Cardiac muscle cell (in vitro differentiated cells and primary cell): ENCODE measurements around the gene NCBP3. TPM values are rescaled to one million over a fixed set of nuclear protein-coding genes. Genes with fewer than 3 reads are reported as not detected.

Experiments
- DNase-seq, 2 donors: peaks; one replicate each; pipeline versions ENCODE4 v3.0.0 to v3.0.0-alpha.2; 2010 to 2017; ENCODE audit warnings: low read depth in 1 of 2, low spot score in 1 of 2
- H3K27ac ChIP-seq: fragments of 200-600 bp; sonication (generic); 2 replicates; pipeline ENCODE4 v1.5.1; 2016
- H3K27me3 ChIP-seq: fragments of 200-600 bp; sonication (generic); 2 replicates; pipeline ENCODE4 v1.6.0; 2016; ENCODE audit warnings: control low read depth
- H3K36me3 ChIP-seq: fragments of 200-600 bp; sonication (generic); 2 replicates; pipeline ENCODE4 v1.5.1; 2016; ENCODE audit warnings: control low read depth
- H3K4me1 ChIP-seq: fragments of 200-600 bp; sonication (generic); 2 replicates; pipeline ENCODE4 v1.8.1; 2017; ENCODE audit warnings: low read depth, mild to moderate bottlenecking, mixed run types
- H3K4me3 ChIP-seq: fragments of 200-600 bp; sonication (generic); 2 replicates; pipeline ENCODE4 v1.5.1; 2016; ENCODE audit warnings: mild to moderate bottlenecking
- H3K9me3 ChIP-seq: fragments of 200-600 bp; sonication (generic); 2 replicates; pipeline ENCODE4 v1.5.1; 2017; ENCODE audit warnings: low read depth, mild to moderate bottlenecking, control low read depth
- CTCF ChIP-seq: IDR thresholded peaks from 2 replicates; pipeline ENCODE4 v1.5.1; 2012; ENCODE audit warnings: low read depth, mild to moderate bottlenecking, low read length
- polyA plus RNA-seq: library from polyadenylated mRNA; unstranded; fragments of >200 nt; fragmentation: Nextera tagmentation; extraction: Ambion mirVana; gene quantifications from 2 replicates; pipeline ENCODE4 v1.2.1, GENCODE V29; 2016
- total RNA-seq: library from RNA; depleted of rRNA; stranded (reverse); fragments of >200 nt; gene quantifications from 2 replicates; pipeline ENCODE4 v1.2.3, GENCODE V29; 2016

NCBP3 gene
- total and polyA plus RNA-seq, 2 experiments from 2014 or later, result 27.0 to 32.2 TPM

DNA sequence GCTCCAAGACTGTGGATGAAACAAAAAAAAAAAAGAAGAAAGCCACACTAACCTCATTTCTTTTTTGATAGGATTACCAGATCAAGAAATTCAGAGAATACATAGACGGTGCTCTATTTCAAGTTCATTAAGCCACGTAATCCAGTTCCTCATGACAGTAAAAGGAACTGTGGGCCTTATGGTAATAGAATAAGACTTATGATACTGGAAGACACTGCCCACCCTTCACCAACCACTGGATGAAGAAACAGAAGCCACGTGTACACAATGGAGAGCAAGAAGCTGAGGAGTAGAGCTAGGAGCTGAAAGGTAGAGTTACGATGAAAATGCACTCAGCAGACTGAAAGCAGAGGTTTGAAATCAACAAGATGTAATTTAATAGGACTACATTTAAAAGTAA is 11.2 kb downstream of the NCBP3 start:
- TF ChIP-seq CTCF, result no peak

DNA sequence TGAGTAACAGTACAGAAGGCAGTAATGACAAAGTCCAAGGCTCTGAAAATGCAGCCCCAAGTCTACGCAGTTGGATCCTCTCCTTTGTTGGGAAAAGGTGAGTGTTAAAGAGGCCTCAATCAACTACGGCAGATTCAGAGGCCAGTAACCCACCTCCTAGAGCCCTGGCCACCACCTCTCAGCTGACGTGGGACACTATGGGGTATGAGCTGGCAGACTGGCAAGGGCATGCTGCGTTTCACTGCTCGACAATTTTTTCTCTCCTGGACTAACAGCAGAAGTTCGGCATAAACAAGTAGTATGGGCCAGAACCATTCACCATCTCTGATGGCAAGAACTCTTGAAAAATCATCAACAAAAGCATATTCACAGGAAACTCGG is 17.2 kb downstream of the NCBP3 start:
- Histone ChIP-seq H3K4me3 (no peak overlapping the region), H3K27me3 (no peaks in the 10 kb centered on the region)
- DNase-seq, result no peak

More for the DNA sequence above, 11.2 kb downstream of the NCBP3 start:
- Histone ChIP-seq H3K27ac (peak overlapping the region; percentile 83), H3K27me3 (no peaks in the 10 kb centered on the region), H3K36me3 (peaks cover 33% of the 10 kb centered on the region), H3K4me1 (peaks cover 32% of the 10 kb centered on the region), H3K9me3 (no peaks in the 10 kb centered on the region), H3K4me3 (no peak overlapping the region)
- no peak for DNase-seq

DNA sequence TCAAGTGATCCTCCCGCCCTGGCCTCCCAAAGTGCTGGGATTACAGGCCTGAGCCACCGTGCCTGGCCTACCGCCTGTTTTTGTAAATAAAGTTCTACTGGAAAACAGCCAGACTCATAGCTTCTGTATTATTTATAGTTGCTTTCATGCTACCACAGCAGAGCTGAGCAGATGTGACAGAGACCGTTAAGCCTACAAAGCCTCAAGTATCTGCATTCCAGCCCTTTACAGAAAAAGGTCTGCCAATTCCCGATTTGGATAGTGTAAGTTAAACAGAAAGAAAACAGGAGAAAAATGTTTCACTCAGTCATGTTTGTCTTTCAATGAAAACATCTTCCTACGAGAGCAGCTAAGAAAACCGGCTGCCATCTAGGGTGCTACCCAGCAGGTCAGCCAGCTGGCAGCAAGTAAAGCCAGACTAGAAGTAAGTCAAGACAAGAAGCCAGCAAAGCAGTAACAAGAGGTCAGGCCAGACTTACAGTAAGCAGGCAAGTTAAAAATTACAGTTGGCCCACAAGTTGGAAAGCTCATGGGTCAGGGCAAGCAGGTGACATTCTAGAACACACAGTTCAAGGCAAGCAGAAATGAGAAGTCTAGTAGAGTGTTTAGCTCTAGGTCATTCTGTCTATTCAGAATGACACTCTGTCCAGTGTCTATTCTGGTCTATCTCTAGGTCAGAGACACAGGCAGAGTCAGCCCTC is 17.7 kb downstream of the NCBP3 start:
- Histone ChIP-seq H3K27ac (peak overlapping the region; percentile 78), H3K4me1 (no peaks in the 10 kb centered on the region), H3K36me3 (peaks cover 41% of the 10 kb centered on the region), H3K9me3 (no peaks in the 10 kb centered on the region), H3K4me3 (no peak overlapping the region), H3K27me3 (no peaks in the 10 kb centered on the region)
- no peak for DNase-seq
- no peak for TF ChIP-seq CTCF

More for the DNA sequence above, 17.2 kb downstream of the NCBP3 start:
- H3K36me3 ChIP-seq, result peaks cover 38% of the 10 kb centered on the region
- TF ChIP-seq CTCF, result no peak
- no peaks in the 10 kb centered on the region for H3K9me3 ChIP-seq
- no peaks in the 10 kb centered on the region for H3K4me1 ChIP-seq
- peak overlapping the region; percentile 78 for H3K27ac ChIP-seq

- H3K36me3 ChIP-seq, result peaks cover 47% of the 10 kb centered on the region
Observed at GRCh38 chr17:3827124-3827773, 18.8 kb downstream of the NCBP3 start.

DNA sequence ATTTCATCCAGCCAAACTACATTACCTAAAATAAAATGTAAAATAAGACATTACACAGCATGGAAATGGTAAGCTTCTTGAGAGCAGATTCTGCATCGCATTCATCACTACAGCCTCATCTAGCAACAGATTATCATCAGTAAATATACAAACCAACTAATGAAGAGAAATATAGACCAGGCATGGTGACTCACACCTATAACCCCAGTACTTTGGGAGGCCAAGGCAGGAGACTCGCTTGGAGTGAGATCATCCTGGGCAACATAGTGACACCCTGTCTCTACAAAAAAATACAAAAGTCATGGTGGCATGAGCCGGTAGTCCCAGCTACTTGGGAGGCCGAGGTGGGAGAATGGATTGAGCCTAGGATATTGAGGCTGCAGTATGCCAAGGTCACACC is 19.9 kb downstream of the NCBP3 start:
- Histone ChIP-seq H3K36me3 (peaks cover 56% of the 10 kb centered on the region), H3K27me3 (no peaks in the 10 kb centered on the region), H3K4me3 (no peak overlapping the region), H3K27ac (no peak overlapping the region), H3K4me1 (no peaks in the 10 kb centered on the region), H3K9me3 (no peaks in the 10 kb centered on the region)
- no peak for TF ChIP-seq CTCF
- no peak for DNase-seq

More at GRCh38 chr17:3827124-3827773, 18.8 kb downstream of the NCBP3 start:
- TF ChIP-seq CTCF, result peak; percentile 84
- no peak overlapping the region for H3K27ac ChIP-seq
- no peaks in the 10 kb centered on the region for H3K27me3 ChIP-seq
- H3K9me3 ChIP-seq, result no peaks in the 10 kb centered on the region
- DNase-seq, result peak; percentile 70 to 80
- H3K4me1 ChIP-seq, result no peaks in the 10 kb centered on the region
- H3K4me3 ChIP-seq, result no peak overlapping the region
